Endothelial cell of umbilical vein (primary cell): ENCODE results near the gene ESPNL. TPM values are rescaled to one million over a fixed set of nuclear protein-coding genes. Genes with fewer than 3 reads are reported as not detected.

Experiments
- BruUV-seq: library from RNA; stranded (reverse); fragments of 400-500 nt; replicated peaks from 2 replicates; lab custom pipeline; 2021; lab: Mats Ljungman, UMichigan
- CTCF ChIA-PET: fragments of 300-600, 350-600 bp; sonication (Branson Sonifier 250); formaldehyde crosslinking; loops from one replicate; lab custom pipeline; 2021; ENCODE audit warnings: antibody characterized with exemption, inconsistent platforms; lab: Charles Lee
- POLR2A ChIA-PET: fragments of 300-600, 350-600 bp; sonication (Branson Sonifier 250); formaldehyde crosslinking; loops from one replicate; lab custom pipeline; 2021; ENCODE audit warnings: antibody characterized with exemption, inconsistent platforms; lab: Charles Lee
- DNase-seq: peaks from one replicate; pipeline ENCODE4 v3.0.0-alpha.2; 2011; ENCODE audit warnings: low read depth, low spot score
- FAIRE-seq: peaks from 2 replicates; lab custom pipeline; 2011; peaks lifted over from hg19 to GRCh38; lab: Jason Lieb, UNC
- H2AFZ ChIP-seq: 2 replicates; pipeline ENCODE4 v1.6.0; 2012; ENCODE audit warnings: low read depth, low read length, control low read depth, inconsistent platforms
- H3K27ac ChIP-seq: 2 replicates; pipeline ENCODE4 v1.5.1; 2011; ENCODE audit warnings: low read depth, mild to moderate bottlenecking, control low read depth, low read length, moderate library complexity; ENCODE audit not compliant: insufficient read depth
- H3K27me3 ChIP-seq, 2 experiments: 2 replicates each; pipeline versions ENCODE4 v1.6.0 to v1.6.1; 2011; ENCODE audit warnings: low read length in 2 of 2, mixed read lengths in 1 of 2; ENCODE audit not compliant: control insufficient read depth in 2 of 2, insufficient read depth in 2 of 2
- H3K36me3 ChIP-seq, 2 experiments: 2 replicates in 1 of 2; 3 replicates in 1 of 2; pipeline ENCODE4 v1.5.1; 2011; ENCODE audit warnings: low read length in 2 of 2, mild to moderate bottlenecking in 1 of 2, moderate library complexity in 1 of 2; ENCODE audit not compliant: control insufficient read depth in 2 of 2, insufficient read depth in 2 of 2; ENCODE audit errors: extremely low read depth in 1 of 2
- H3K4me1 ChIP-seq: 3 replicates; pipeline ENCODE4 v1.5.1; 2011; ENCODE audit warnings: mild to moderate bottlenecking, low read length; ENCODE audit not compliant: control insufficient read depth, insufficient read depth; ENCODE audit errors: extremely low read depth
- H3K4me2 ChIP-seq: 2 replicates; pipeline ENCODE4 v1.6.1; 2011; ENCODE audit warnings: low read length, control low read depth, mixed read lengths; ENCODE audit not compliant: insufficient read depth
- H3K4me3 ChIP-seq, 3 experiments: fragments of 200-600 bp in 1 of 3; sonication (generic), shearing (Covaris generic) in 1 of 3; replicated peaks in 1 of 3; 2 replicates each; pipeline ENCODE4 v1.5.1; 2011 to 2016; ENCODE audit warnings: control low read depth in 3 of 3, low read length in 3 of 3, mild to moderate bottlenecking in 2 of 3, inconsistent platforms in 1 of 3, low read depth in 1 of 3, moderate library complexity in 1 of 3; ENCODE audit not compliant: insufficient read depth in 1 of 3
- H3K79me2 ChIP-seq: 2 replicates; pipeline ENCODE4 v1.6.0; 2012; ENCODE audit warnings: low read length, inconsistent platforms; ENCODE audit not compliant: control insufficient read depth, insufficient read depth
- H3K9ac ChIP-seq: replicated peaks from 2 replicates; pipeline ENCODE3; 2011; ENCODE audit warnings: low read length, control low read depth; ENCODE audit not compliant: insufficient read depth; ENCODE audit errors: extremely low read depth
- H3K9me1 ChIP-seq: replicated peaks from 3 replicates; pipeline ENCODE4 v1.6.0; 2011; ENCODE audit warnings: mild to moderate bottlenecking, low read length; ENCODE audit not compliant: control insufficient read depth, insufficient read depth; ENCODE audit errors: extremely low read depth
- H3K9me3 ChIP-seq: replicated peaks from 2 replicates; pipeline ENCODE4 v1.5.1; 2012; ENCODE audit warnings: low read length, inconsistent platforms; ENCODE audit not compliant: control insufficient read depth, insufficient read depth
- H4K20me1 ChIP-seq: replicated peaks from 2 replicates; pipeline ENCODE3; 2011; ENCODE audit warnings: mild to moderate bottlenecking, low read length; ENCODE audit not compliant: control insufficient read depth, insufficient read depth; ENCODE audit errors: extremely low read depth
- CTCF ChIP-seq, 2 donors: IDR thresholded peaks; 1 replicate in 1 of 2; 2 replicates in 1 of 2; pipeline ENCODE4 v1.5.1; 2011; ENCODE audit warnings: low read length in 2 of 2, mild to moderate bottlenecking in 2 of 2, moderate library complexity in 2 of 2, control low read depth in 1 of 2, inconsistent platforms in 1 of 2, low read depth in 1 of 2; ENCODE audit not compliant: insufficient read depth in 1 of 2; ENCODE audit errors: extremely low read depth in 1 of 2
- EZH2 ChIP-seq: IDR thresholded peaks from 2 replicates; pipeline ENCODE4 v1.6.1; 2012; ENCODE audit warnings: borderline replicate concordance, low read depth, mild to moderate bottlenecking, moderate library complexity, low read length, inconsistent platforms; ENCODE audit not compliant: severe bottlenecking
- GATA2 ChIP-seq: IDR thresholded peaks from 2 replicates; pipeline ENCODE4 v1.7.0; 2011; ENCODE audit warnings: low read depth, mild to moderate bottlenecking, moderate library complexity, mixed read lengths, low read length; ENCODE audit not compliant: insufficient read length, insufficient read depth
- JUN ChIP-seq: IDR thresholded peaks from 2 replicates; pipeline ENCODE4 v1.6.1; 2011; ENCODE audit warnings: borderline replicate concordance, low read depth; ENCODE audit not compliant: insufficient read length, insufficient read depth
- MYC ChIP-seq: IDR thresholded peaks from one replicate; pipeline ENCODE4 v1.6.1; 2011; ENCODE audit warnings: mild to moderate bottlenecking, low read depth, low read length
- POLR2A ChIP-seq: IDR thresholded peaks from 2 replicates; pipeline ENCODE4 v1.6.1; 2012; ENCODE audit warnings: low read depth, mild to moderate bottlenecking, control low read depth, low read length
- POLR2AphosphoS5 ChIP-seq: IDR thresholded peaks from 2 replicates; pipeline ENCODE4 v1.6.1; 2012; ENCODE audit warnings: low read depth, mild to moderate bottlenecking, control low read depth, low read length, moderate library complexity; ENCODE audit not compliant: insufficient read depth
- dilution Hi-C: fragments of 300-500 bp; cut with MboI; formaldehyde crosslinking; loops from one replicate; pipeline ENCODE4 v1.15.0; 2019; ENCODE audit warnings: low sequenced_read_pairs; ENCODE audit not compliant: extremely low pct_ligation_motif_present
- intact Hi-C: fragments of 100-400 bp; cut with micrococcal nuclease; formaldehyde crosslinking; loops from one replicate; pipeline ENCODE4 v1.10.0; 2022
- polyA plus RNA-seq, 4 experiments: library from polyadenylated mRNA; depleted of rRNA in 3 of 4; stranded (reverse) in 3 of 4; unstranded in 1 of 4; fragments of >200 nt; gene quantifications; 2 replicates each; pipeline versions ENCODE4 v1.2.1 to v1.2.3, GENCODE V29; 2011 to 2012; ENCODE audit warnings: missing spikeins in 1 of 4
- total RNA-seq: library from RNA; stranded (reverse); gene quantifications from 2 replicates; pipeline ENCODE4 v1.2.3, GENCODE V29; 2021
- TF ChIP-seq, protein P1 (sequence below): IDR thresholded peaks from 2 replicates; pipeline ENCODE4 v1.6.1; 2011; ENCODE audit not compliant: insufficient read depth, insufficient read length

ESPNL gene
- total and polyA plus RNA-seq, 2 donors (not counting 3 experiments of a cell fraction or from before 2014, with no cell fraction given), result not detected

GRCh38 chr2:238163481-238164198 lies 63.5 kb downstream of the ESPNL start:
- H3K36me3 ChIP-seq, result peaks cover 0 to 8% of the 10 kb centered on the region in 2 experiments
- H3K9me1 ChIP-seq, result no peaks in the 10 kb centered on the region
- ChIA-PET POLR2A (no interaction called here), CTCF (interaction anchor here (1.1 kb wide), 1 partner anchor 99 kb away, joined by 3 read pairs; no protein-coding TSS in a partner anchor)
- H3K9me3 ChIP-seq, result no peaks in the 10 kb centered on the region
- FAIRE-seq, result no peak
- no peak overlapping the region for H3K4me2 ChIP-seq
- intact Hi-C loops, result no loop called here
- no peak for DNase-seq
- no peak overlapping the region for H3K27ac ChIP-seq
- TF ChIP-seq JUN (no peak), POLR2AphosphoS5 (no peak), MYC (no peak), GATA2 (no peak), POLR2A (no peak), EZH2 (peak; percentile 89), CTCF (IDR thresholded peaks at IDR 0.05; ENCODE audit: extremely low read depth in 1 of 2, insufficient read depth in 1 of 2, low read depth in 1 of 2, low read length in 2 of 2) (no peak)
- TF ChIP-seq, protein P1, sequence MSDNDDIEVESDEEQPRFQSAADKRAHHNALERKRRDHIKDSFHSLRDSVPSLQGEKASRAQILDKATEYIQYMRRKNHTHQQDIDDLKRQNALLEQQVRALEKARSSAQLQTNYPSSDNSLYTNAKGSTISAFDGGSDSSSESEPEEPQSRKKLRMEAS, result no peak
- H3K27me3 ChIP-seq, result peaks cover 1 to 13% of the 10 kb centered on the region in 2 experiments
- BruUV-seq, result no TSS peak
- no peak overlapping the region for H2AFZ ChIP-seq
- H3K9ac ChIP-seq, result no peak overlapping the region
- no peaks in the 10 kb centered on the region for H4K20me1 ChIP-seq
- dilution Hi-C loops, result no loop called here
- H3K4me3 ChIP-seq, result no peak overlapping the region
- peaks cover 2% of the 10 kb centered on the region for H3K4me1 ChIP-seq
- no peaks in the 10 kb centered on the region for H3K79me2 ChIP-seq
